RWPE1 (cell line): ENCODE results near the gene AVPR1B.

Experiments
- CTCF ChIA-PET: fragments of 350-600 bp; sonication (Branson Sonifier 250); formaldehyde crosslinking; extraction: SDS; loops from one replicate; lab custom pipeline; 2021; lab: Yijun Ruan, JAX
- POLR2A ChIA-PET: fragments of 400-600 bp; formaldehyde crosslinking; extraction: SDS; loops from one replicate; lab custom pipeline; 2020; ENCODE audit warnings: antibody characterized with exemption; ENCODE audit not compliant: low non-redundant PET; lab: Yijun Ruan, JAX
- DNase-seq: peaks from one replicate; pipeline ENCODE4 v3.0.0; 2012; ENCODE audit warnings: low spot score
- H3K27ac ChIP-seq: fragments of 450-650 bp; 2 replicates; pipeline ENCODE4 v1.5.1; 2017
- CTCF ChIP-seq: fragments of 450-650 bp; conservative IDR thresholded peaks from 2 replicates; pipeline ENCODE4 v1.5.1; 2017; ENCODE audit warnings: low read depth, mild to moderate bottlenecking

Gene AVPR1B

GRCh38 chr1:206117151-206117948 lies at the start of gene AVPR1B:
TSS of gene AVPR1B (minus strand) at chr1:206117388. CDS start at chr1:206116890, 498 bp downstream.
- no peak within 1 kb of the TSS for H3K27ac ChIP-seq
- ChIA-PET CTCF (interaction anchor here (0.6 to 1.2 kb wide), 3 partner anchors 11 to 1737 kb away, joined by 3 to 4 read pairs (median 3); no protein-coding TSS in a partner anchor), POLR2A (no interaction called here)
- DNase-seq = peak; percentile 56
- TF ChIP-seq CTCF = peak; percentile 24; the same call in 1 of the 2 replicates

GRCh38 chr1:206145771-206146290 lies 28.6 kb upstream of the AVPR1B start:
- CTCF ChIA-PET = no interaction called here

GRCh38 chr1:206144605-206145004 lies 27.4 kb upstream of the AVPR1B start:
- H3K27ac ChIP-seq = no peak overlapping the region
- CTCF ChIA-PET = no interaction called here
- no peak for TF ChIP-seq CTCF
- no peak for DNase-seq
- POLR2A ChIA-PET = no interaction called here

More at GRCh38 chr1:206145771-206146290, 28.6 kb upstream of the AVPR1B start:
- TF ChIP-seq CTCF = no peak
- no peak overlapping the region for H3K27ac ChIP-seq
- POLR2A ChIA-PET = no interaction called here
- no peak for DNase-seq

GRCh38 chr1:206143537-206144172 lies 26.5 kb upstream of the AVPR1B start:
- H3K27ac ChIP-seq = no peak overlapping the region
- POLR2A ChIA-PET = no interaction called here
- CTCF ChIA-PET = interaction anchor here (0.6 kb wide), 1 partner anchor 142 kb away, joined by 5 read pairs; no protein-coding TSS in a partner anchor
- no peak for DNase-seq
- TF ChIP-seq CTCF = no peak

- TF ChIP-seq CTCF = no peak
- no peak overlapping the region for H3K27ac ChIP-seq
- ChIA-PET POLR2A (no interaction called here), CTCF (interaction anchor here (0.6 to 0.8 kb wide), 2 partner anchors 304 to 719 kb away, joined by 3 read pairs; no protein-coding TSS in a partner anchor)
- no peak for DNase-seq
Measured at GRCh38 chr1:206142770-206143169, 25.6 kb upstream of the AVPR1B start.

GRCh38 chr1:206142011-206142410 lies 24.8 kb upstream of the AVPR1B start:
- no peak for DNase-seq
- TF ChIP-seq CTCF = no peak
- CTCF ChIA-PET = no interaction called here
- H3K27ac ChIP-seq = no peak overlapping the region
- POLR2A ChIA-PET = no interaction called here
